GM12872 (cell line): ENCODE measurements around the gene RAI2.

Experiments used
- TF ChIP-seq, protein P1 (sequence below): IDR thresholded peaks from 3 replicates; pipeline ENCODE4 v1.5.1; 2011; ENCODE audit warnings: low read depth, mild to moderate bottlenecking, low read length, moderate library complexity; ENCODE audit not compliant: insufficient read depth

RAI2 gene

GRCh38 chrX:17814557-17814956 is 46.5 kb downstream of the RAI2 start:
- TF ChIP-seq, protein P1, sequence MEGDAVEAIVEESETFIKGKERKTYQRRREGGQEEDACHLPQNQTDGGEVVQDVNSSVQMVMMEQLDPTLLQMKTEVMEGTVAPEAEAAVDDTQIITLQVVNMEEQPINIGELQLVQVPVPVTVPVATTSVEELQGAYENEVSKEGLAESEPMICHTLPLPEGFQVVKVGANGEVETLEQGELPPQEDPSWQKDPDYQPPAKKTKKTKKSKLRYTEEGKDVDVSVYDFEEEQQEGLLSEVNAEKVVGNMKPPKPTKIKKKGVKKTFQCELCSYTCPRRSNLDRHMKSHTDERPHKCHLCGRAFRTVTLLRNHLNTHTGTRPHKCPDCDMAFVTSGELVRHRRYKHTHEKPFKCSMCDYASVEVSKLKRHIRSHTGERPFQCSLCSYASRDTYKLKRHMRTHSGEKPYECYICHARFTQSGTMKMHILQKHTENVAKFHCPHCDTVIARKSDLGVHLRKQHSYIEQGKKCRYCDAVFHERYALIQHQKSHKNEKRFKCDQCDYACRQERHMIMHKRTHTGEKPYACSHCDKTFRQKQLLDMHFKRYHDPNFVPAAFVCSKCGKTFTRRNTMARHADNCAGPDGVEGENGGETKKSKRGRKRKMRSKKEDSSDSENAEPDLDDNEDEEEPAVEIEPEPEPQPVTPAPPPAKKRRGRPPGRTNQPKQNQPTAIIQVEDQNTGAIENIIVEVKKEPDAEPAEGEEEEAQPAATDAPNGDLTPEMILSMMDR: no peak

DNA sequence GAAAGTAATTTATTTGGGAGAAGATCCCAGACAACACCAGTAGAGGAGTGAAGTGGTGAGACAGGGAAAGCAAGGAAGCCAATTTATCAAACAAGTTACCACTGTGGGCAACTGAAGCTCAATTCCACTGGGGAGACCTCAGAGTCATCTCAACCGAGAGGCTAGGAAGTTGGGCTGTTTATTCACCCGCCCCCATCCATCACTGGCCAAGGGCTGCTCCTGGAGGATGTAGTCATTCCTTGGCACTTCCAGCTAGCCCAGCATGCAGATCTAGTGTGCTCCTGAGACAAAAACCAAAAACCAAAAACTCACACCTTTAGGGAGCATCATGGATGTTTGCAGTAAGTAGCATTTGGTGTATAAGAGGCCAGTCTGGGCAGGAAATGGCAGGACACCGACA is 47.0 kb downstream of the RAI2 start:
- TF ChIP-seq, protein P1: no peak

DNA sequence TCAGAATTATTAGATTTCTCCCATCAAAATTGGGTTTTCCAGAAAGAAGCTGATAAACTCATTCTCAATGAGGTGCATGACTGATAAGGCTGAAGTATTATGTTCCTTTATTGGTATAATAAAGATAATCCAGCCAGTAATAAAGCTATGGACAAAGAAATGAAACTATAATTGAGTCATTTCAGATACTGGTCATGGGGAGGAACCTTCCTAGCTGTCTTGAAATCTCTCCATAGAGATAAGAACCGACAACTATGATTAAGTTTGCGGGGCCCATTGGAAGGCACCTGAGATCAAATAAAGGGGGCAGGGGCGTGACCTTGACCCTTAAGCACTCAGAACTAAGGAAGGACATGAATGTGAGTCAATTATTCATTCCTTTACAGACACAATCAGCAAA is 47.8 kb downstream of the RAI2 start:
- TF ChIP-seq, protein P1: no peak

DNA sequence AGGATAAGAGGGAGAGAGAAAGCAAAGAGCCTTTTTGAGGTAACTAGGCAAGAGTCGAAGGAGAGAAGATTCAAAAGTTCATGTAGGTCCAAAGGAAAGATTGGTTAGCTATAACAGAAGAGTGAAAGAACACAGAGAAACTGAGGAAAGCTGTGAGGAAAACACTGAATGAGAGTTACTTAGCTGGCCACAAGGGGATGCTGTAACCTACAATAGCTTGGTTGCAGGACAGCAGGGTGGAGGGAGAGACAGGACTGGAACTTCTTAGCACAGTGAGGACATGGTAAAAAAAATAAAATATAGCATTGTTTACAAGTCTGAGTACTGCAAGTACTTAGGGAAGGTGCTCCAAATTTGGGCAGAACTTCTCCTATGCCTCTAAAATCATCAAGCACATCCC is 48.3 kb downstream of the RAI2 start:
- TF ChIP-seq, protein P1: peak; percentile 64; the same call in 2 of the 3 replicates

GRCh38 chrX:17809984-17810383 is 51.1 kb downstream of the RAI2 start:
- TF ChIP-seq, protein P1: no peak

DNA sequence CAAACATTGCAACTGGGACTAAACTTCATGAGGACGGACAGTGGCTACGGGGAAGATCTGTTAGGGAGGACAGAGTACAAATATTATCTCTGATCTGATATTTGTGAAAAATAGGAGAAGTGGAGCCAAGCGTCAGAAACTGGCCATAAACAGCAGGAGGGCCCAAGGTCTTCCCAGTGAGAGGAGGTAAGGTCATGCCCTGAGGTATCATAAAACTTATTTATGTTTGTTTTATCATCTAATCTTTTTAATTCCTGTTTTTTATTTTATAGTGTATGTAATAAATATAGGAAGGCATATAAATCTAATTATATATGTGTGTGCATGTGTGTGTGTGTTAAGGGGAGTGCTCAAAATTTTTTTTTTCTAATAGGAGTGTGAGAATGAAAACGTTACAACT is 51.8 kb downstream of the RAI2 start:
- TF ChIP-seq, protein P1: no peak

GRCh38 chrX:17805120-17805519 is 56.0 kb downstream of the RAI2 start:
- TF ChIP-seq, protein P1: peak; percentile 29; the same call in 1 of the 3 replicates

- TF ChIP-seq, protein P1: no peak
These were observed 57.6 kb downstream of the RAI2 start for GRCh38 chrX:17803449-17803848.
